ENCODE data around the gene UFSP1.

DNA sequence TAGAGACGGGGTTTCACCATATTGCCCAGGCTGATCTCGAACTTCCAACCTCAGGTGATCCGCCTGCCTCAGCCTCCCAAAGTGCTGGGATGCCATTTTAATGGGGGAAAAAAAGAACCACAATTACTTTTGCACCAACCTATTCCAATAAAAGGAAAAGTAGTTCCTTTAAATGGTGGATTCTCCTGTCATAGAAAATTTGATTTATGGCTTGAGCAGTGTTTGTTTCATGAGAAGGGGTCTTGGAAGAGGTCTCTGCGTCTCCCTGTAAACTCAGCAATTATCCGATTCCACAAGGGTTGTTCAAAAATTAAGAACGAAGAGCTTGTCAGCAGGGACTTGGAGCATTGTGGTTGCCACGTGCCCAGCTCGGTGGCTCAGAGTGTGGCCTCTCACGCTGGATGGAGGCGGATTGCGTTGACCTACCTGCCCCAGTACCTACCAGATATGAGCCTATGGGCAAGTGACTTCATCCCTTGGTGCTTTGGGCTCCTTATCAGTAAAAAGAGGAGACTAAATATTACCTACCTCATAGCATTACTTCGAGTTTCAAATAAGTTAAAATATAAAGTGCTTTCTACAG, 25.2 kb downstream of the UFSP1 start:
- TF ChIP-seq ZSCAN29 (CRISPR knock-in tag; conservative IDR thresholded peaks at IDR 0.05) = no peak
- TF ChIP-seq, protein P1, sequence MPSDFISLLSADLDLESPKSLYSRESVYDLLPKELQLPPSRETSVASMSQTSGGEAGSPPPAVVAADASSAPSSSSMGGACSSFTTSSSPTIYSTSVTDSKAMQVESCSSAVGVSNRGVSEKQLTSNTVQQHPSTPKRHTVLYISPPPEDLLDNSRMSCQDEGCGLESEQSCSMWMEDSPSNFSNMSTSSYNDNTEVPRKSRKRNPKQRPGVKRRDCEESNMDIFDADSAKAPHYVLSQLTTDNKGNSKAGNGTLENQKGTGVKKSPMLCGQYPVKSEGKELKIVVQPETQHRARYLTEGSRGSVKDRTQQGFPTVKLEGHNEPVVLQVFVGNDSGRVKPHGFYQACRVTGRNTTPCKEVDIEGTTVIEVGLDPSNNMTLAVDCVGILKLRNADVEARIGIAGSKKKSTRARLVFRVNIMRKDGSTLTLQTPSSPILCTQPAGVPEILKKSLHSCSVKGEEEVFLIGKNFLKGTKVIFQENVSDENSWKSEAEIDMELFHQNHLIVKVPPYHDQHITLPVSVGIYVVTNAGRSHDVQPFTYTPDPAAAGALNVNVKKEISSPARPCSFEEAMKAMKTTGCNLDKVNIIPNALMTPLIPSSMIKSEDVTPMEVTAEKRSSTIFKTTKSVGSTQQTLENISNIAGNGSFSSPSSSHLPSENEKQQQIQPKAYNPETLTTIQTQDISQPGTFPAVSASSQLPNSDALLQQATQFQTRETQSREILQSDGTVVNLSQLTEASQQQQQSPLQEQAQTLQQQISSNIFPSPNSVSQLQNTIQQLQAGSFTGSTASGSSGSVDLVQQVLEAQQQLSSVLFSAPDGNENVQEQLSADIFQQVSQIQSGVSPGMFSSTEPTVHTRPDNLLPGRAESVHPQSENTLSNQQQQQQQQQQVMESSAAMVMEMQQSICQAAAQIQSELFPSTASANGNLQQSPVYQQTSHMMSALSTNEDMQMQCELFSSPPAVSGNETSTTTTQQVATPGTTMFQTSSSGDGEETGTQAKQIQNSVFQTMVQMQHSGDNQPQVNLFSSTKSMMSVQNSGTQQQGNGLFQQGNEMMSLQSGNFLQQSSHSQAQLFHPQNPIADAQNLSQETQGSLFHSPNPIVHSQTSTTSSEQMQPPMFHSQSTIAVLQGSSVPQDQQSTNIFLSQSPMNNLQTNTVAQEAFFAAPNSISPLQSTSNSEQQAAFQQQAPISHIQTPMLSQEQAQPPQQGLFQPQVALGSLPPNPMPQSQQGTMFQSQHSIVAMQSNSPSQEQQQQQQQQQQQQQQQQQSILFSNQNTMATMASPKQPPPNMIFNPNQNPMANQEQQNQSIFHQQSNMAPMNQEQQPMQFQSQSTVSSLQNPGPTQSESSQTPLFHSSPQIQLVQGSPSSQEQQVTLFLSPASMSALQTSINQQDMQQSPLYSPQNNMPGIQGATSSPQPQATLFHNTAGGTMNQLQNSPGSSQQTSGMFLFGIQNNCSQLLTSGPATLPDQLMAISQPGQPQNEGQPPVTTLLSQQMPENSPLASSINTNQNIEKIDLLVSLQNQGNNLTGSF (CRISPR knock-in tag; IDR thresholded peaks at IDR 0.05) = no peak

Data from HepG2 (cell line).